ENCODE data around the gene RAB4A. TPM values are rescaled to one million over a fixed set of nuclear protein-coding genes. Genes with fewer than 3 reads are reported as not detected.
A peak's percentile ranks its signal among the peaks of the same experiment; 100 is the strongest.

The RAB4A gene
- total and polyA plus RNA-seq, 2 of the 13 experiments (the other 11 are each of a cell fraction or from before 2014, with no cell fraction given), result 56.0 to 80.1 TPM

DNA sequence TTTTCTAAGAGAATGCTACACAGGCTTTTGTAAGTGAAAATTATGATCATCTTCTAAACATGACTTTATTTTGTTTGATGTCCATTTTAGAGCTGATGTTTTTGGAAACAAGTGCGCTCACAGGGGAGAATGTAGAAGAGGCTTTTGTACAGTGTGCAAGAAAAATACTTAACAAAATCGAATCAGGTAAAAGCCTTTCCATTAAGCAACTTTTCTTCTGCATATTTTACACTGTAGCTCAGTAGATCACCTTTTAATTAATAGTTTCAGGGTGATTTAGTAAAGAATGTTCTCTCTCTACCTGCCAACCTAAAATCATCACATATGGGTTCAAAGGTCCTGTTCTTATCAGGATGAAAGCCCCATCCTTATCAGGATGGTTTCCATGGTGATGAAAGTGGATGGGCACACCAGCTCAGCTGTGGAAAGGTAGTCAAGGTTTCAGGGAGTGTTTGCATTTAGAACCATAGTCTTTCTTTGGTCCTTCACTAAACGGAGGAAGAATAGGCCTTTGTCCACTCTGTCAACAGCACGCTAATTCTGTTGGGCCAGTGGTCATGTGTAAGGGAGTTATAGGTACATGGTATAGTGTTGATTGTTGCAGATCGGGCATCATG lies 28.1 kb downstream of the RAB4A start (continued):
- TF ChIP-seq, protein P1, sequence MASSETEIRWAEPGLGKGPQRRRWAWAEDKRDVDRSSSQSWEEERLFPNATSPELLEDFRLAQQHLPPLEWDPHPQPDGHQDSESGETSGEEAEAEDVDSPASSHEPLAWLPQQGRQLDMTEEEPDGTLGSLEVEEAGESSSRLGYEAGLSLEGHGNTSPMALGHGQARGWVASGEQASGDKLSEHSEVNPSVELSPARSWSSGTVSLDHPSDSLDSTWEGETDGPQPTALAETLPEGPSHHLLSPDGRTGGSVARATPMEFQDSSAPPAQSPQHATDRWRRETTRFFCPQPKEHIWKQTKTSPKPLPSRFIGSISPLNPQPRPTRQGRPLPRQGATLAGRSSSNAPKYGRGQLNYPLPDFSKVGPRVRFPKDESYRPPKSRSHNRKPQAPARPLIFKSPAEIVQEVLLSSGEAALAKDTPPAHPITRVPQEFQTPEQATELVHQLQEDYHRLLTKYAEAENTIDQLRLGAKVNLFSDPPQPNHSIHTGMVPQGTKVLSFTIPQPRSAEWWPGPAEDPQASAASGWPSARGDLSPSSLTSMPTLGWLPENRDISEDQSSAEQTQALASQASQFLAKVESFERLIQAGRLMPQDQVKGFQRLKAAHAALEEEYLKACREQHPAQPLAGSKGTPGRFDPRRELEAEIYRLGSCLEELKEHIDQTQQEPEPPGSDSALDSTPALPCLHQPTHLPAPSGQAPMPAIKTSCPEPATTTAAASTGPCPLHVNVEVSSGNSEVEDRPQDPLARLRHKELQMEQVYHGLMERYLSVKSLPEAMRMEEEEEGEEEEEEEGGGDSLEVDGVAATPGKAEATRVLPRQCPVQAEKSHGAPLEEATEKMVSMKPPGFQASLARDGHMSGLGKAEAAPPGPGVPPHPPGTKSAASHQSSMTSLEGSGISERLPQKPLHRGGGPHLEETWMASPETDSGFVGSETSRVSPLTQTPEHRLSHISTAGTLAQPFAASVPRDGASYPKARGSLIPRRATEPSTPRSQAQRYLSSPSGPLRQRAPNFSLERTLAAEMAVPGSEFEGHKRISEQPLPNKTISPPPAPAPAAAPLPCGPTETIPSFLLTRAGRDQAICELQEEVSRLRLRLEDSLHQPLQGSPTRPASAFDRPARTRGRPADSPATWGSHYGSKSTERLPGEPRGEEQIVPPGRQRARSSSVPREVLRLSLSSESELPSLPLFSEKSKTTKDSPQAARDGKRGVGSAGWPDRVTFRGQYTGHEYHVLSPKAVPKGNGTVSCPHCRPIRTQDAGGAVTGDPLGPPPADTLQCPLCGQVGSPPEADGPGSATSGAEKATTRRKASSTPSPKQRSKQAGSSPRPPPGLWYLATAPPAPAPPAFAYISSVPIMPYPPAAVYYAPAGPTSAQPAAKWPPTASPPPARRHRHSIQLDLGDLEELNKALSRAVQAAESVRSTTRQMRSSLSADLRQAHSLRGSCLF (CRISPR knock-in tag; IDR thresholded peaks at IDR 0.05; ENCODE audit: borderline replicate concordance), result no peak
- TF ChIP-seq ZMYM3 (CRISPR knock-in tag; IDR thresholded peaks at IDR 0.05) (no peak), JARID2 (CRISPR knock-in tag; IDR thresholded peaks at IDR 0.05; ENCODE audit: insufficient replicate concordance) (no peak), MZF1 (CRISPR knock-in tag; IDR thresholded peaks at IDR 0.05; ENCODE audit: borderline replicate concordance) (no peak), ZBTB7A (CRISPR knock-in tag; IDR thresholded peaks at IDR 0.05) (no peak), ZNF136 (CRISPR knock-in tag; IDR thresholded peaks at IDR 0.05; ENCODE audit: low read depth) (no peak), RARG (CRISPR knock-in tag; IDR thresholded peaks at IDR 0.05; ENCODE audit: low read depth) (no peak), CREB1 (IDR thresholded peaks at IDR 0.05) (no peak), CREB1 (CRISPR knock-in tag; IDR thresholded peaks at IDR 0.05) (peak; percentile 58; the same call in 1 of the 2 replicates), SRF (IDR thresholded peaks at IDR 0.05; ENCODE audit: low read depth, low read length) (no peak), TEAD3 (CRISPR knock-in tag; optimal IDR thresholded peaks at IDR 0.05; ENCODE audit: borderline replicate concordance) (peak; percentile 78), SYNCRIP (IDR thresholded peaks at IDR 0.05; ENCODE audit: insufficient read depth, low read depth, low read length) (no peak), MED1 (CRISPR knock-in tag; IDR thresholded peaks at IDR 0.05) (peak; percentile 76), DNMT3B (CRISPR knock-in tag; conservative IDR thresholded peaks at IDR 0.05) (no peak)
- TF ChIP-seq, protein P2, sequence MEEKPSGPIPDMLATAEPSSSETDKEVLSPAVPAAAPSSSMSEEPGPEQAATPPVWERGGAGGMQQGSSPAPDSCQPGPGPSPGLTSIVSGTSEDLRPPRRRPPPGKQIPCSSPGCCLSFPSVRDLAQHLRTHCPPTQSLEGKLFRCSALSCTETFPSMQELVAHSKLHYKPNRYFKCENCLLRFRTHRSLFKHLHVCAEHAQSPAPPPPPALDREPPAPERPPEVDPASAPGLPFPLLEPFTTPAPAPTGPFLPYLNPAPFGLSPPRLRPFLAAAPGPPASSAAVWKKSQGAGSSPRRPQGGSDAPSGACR (CRISPR knock-in tag; IDR thresholded peaks at IDR 0.05), result no peak
- TF ChIP-seq, protein P3, sequence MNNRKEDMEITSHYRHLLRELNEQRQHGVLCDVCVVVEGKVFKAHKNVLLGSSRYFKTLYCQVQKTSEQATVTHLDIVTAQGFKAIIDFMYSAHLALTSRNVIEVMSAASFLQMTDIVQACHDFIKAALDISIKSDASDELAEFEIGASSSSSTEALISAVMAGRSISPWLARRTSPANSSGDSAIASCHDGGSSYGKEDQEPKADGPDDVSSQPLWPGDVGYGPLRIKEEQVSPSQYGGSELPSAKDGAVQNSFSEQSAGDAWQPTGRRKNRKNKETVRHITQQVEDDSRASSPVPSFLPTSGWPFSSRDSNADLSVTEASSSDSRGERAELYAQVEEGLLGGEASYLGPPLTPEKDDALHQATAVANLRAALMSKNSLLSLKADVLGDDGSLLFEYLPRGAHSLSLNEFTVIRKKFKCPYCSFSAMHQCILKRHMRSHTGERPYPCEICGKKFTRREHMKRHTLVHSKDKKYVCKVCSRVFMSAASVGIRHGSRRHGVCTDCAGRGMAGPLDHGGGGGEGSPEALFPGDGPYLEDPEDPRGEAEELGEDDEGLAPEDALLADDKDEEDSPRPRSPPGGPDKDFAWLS (CRISPR knock-in tag; IDR thresholded peaks at IDR 0.05; ENCODE audit: borderline replicate concordance), result no peak
- TF ChIP-seq, protein P4, sequence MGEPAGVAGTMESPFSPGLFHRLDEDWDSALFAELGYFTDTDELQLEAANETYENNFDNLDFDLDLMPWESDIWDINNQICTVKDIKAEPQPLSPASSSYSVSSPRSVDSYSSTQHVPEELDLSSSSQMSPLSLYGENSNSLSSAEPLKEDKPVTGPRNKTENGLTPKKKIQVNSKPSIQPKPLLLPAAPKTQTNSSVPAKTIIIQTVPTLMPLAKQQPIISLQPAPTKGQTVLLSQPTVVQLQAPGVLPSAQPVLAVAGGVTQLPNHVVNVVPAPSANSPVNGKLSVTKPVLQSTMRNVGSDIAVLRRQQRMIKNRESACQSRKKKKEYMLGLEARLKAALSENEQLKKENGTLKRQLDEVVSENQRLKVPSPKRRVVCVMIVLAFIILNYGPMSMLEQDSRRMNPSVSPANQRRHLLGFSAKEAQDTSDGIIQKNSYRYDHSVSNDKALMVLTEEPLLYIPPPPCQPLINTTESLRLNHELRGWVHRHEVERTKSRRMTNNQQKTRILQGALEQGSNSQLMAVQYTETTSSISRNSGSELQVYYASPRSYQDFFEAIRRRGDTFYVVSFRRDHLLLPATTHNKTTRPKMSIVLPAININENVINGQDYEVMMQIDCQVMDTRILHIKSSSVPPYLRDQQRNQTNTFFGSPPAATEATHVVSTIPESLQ (CRISPR knock-in tag; conservative IDR thresholded peaks at IDR 0.05), result no peak
- TF ChIP-seq, protein P5, sequence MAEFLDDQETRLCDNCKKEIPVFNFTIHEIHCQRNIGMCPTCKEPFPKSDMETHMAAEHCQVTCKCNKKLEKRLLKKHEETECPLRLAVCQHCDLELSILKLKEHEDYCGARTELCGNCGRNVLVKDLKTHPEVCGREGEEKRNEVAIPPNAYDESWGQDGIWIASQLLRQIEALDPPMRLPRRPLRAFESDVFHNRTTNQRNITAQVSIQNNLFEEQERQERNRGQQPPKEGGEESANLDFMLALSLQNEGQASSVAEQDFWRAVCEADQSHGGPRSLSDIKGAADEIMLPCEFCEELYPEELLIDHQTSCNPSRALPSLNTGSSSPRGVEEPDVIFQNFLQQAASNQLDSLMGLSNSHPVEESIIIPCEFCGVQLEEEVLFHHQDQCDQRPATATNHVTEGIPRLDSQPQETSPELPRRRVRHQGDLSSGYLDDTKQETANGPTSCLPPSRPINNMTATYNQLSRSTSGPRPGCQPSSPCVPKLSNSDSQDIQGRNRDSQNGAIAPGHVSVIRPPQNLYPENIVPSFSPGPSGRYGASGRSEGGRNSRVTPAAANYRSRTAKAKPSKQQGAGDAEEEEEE (CRISPR knock-in tag; IDR thresholded peaks at IDR 0.05; ENCODE audit: borderline replicate concordance), result no peak

Data from HepG2 (cell line).